GM12878 (cell line): Measurements from ENCODE around the gene CHCHD1. TPM values are rescaled to one million over a fixed set of nuclear protein-coding genes. Genes with fewer than 3 reads are reported as not detected.

Experiments used
- BHLHE40 ChIP-seq, 2 experiments: fragments of 450-650 bp in 1 of 2; IDR thresholded peaks; 2 replicates each; pipeline ENCODE4 v1.6.1; 2011 to 2017; ENCODE audit warnings: low read depth in 2 of 2, borderline replicate concordance in 1 of 2, improper control_type of control experiment in 1 of 2, low read length in 1 of 2, mild to moderate bottlenecking in 1 of 2
- CBFB ChIP-seq: IDR thresholded peaks from 2 replicates; pipeline ENCODE4 v1.6.1; 2016; ENCODE audit warnings: antibody characterized with exemption, low read depth
- CBX5 ChIP-seq: sonication (generic); IDR thresholded peaks from 2 replicates; pipeline ENCODE4 v1.6.1; 2016; ENCODE audit warnings: low read depth, moderate library complexity, mild to moderate bottlenecking, inconsistent platforms
- CEBPZ ChIP-seq: fragments of 150-350 bp; IDR thresholded peaks from 2 replicates; pipeline ENCODE4 v1.6.1; 2016; ENCODE audit warnings: low read depth, low read length
- DPF2 ChIP-seq: fragments of 450-650 bp; IDR thresholded peaks from 2 replicates; pipeline ENCODE4 v1.6.1; 2017; ENCODE audit warnings: mild to moderate bottlenecking
- HDAC6 ChIP-seq: fragments of 200-600 bp; sonication (generic); IDR thresholded peaks from one replicate; pipeline ENCODE4 v1.8.0; 2017; ENCODE audit warnings: antibody characterized with exemption; ENCODE audit not compliant: unreplicated experiment
- MEF2A ChIP-seq: IDR thresholded peaks from 2 replicates; pipeline ENCODE4 v1.6.1; 2011; ENCODE audit warnings: low read depth, mild to moderate bottlenecking, low read length, moderate library complexity; ENCODE audit not compliant: insufficient read depth
- MLLT1 ChIP-seq: fragments of 450-650 bp; IDR thresholded peaks from 2 replicates; pipeline ENCODE4 v1.6.1; 2016; ENCODE audit warnings: mild to moderate bottlenecking
- NFIC ChIP-seq: IDR thresholded peaks from 2 replicates; pipeline ENCODE4 v1.6.1; 2012; ENCODE audit warnings: low read depth, mild to moderate bottlenecking, inconsistent platforms, low read length, moderate library complexity
- NKRF ChIP-seq: fragments of 450-650 bp; conservative IDR thresholded peaks from 2 replicates; pipeline ENCODE4 v1.6.1; 2017; ENCODE audit warnings: mild to moderate bottlenecking, moderate library complexity
- POU2F2 ChIP-seq: IDR thresholded peaks from 3 replicates; pipeline ENCODE4 v1.6.1; 2011; ENCODE audit warnings: low read depth, mild to moderate bottlenecking, low read length, borderline replicate concordance
- RAD21 ChIP-seq: IDR thresholded peaks from 2 replicates; pipeline ENCODE4 v1.6.1; 2011; ENCODE audit warnings: mild to moderate bottlenecking, low read depth, low read length, moderate library complexity; ENCODE audit not compliant: insufficient read depth
- RUNX3 ChIP-seq: IDR thresholded peaks from 2 replicates; pipeline ENCODE4 v1.6.1; 2012; ENCODE audit warnings: low read length, inconsistent platforms
- SIN3A ChIP-seq: IDR thresholded peaks from 2 replicates; pipeline ENCODE4 v1.6.1; 2012; ENCODE audit warnings: low read depth, low read length, improper control_type of control experiment
- TCF3 ChIP-seq: IDR thresholded peaks from 2 replicates; pipeline ENCODE4 v1.6.1; 2012; ENCODE audit warnings: low read depth, mild to moderate bottlenecking, low read length, borderline replicate concordance; ENCODE audit not compliant: insufficient read depth
- ZNF24 ChIP-seq: fragments of 450-650 bp; IDR thresholded peaks from 2 replicates; pipeline ENCODE4 v1.6.1; 2017; ENCODE audit warnings: antibody characterized with exemption, mild to moderate bottlenecking
- ZNF592 ChIP-seq: fragments of 450-650 bp; IDR thresholded peaks from 2 replicates; pipeline ENCODE4 v1.6.1; 2017; ENCODE audit warnings: mild to moderate bottlenecking, moderate library complexity
- polyA plus RNA-seq, 11 experiments: library from polyadenylated mRNA; depleted of rRNA in 4 of 11; unstranded in 6 of 11; stranded (reverse) in 5 of 11; fragments of >200 nt; fragmentation: Nextera tagmentation in 4 of 11; fragmentation: Illumina TruSeq in 1 of 11; extraction: Ambion mirVana in 4 of 11; extraction: Trizol in 1 of 11; gene quantifications; 1 replicate in 1 of 11; 2 replicates in 10 of 11; pipeline versions ENCODE4 v1.2.1 to v1.2.3, GENCODE V29; 2011 to 2016; ENCODE audit warnings: inconsistent platforms in 2 of 11, missing spikeins in 2 of 11, low read depth in 1 of 11
- total RNA-seq, 4 experiments: library from RNA; depleted of rRNA in 3 of 4; stranded (reverse); fragments of >200 nt in 3 of 4; fragmentation: Illumina TruSeq in 1 of 4; extraction: Trizol in 1 of 4; gene quantifications; 2 replicates each; pipeline versions ENCODE4 v1.2.1 to v1.2.3, GENCODE V29; 2013 to 2021

The CHCHD1 gene
- total and polyA plus RNA-seq, 10 of the 15 experiments (the other 5 are each of a cell fraction or from before 2014, with no cell fraction given), result 35.0 to 132 (median 70.0) TPM

GRCh38 chr10:73772281-73773151 lies 9.3 kb upstream of the CHCHD1 start (continued):
- peak; percentile 28; the same call in 1 of the 2 replicates for TF ChIP-seq NFIC
- 0 out of 2 replicates have a peak, but pooled peaks have one; percentile 37 for TF ChIP-seq MEF2A
- TF ChIP-seq NKRF, result peak; percentile 76
- TF ChIP-seq RAD21, result no peak
- peak; percentile 58 to 70; a peak in 3 of 4 replicates for TF ChIP-seq BHLHE40 (IDR thresholded peaks at IDR 0.05; ENCODE audit: borderline replicate concordance in 1 of 2, low read depth in 2 of 2, low read length in 1 of 2)
- TF ChIP-seq CEBPZ, result no peak
- TF ChIP-seq RUNX3, result peak; percentile 84
- no peak for TF ChIP-seq ZNF24
- peak; percentile 86 for TF ChIP-seq HDAC6
- TF ChIP-seq CBX5, result 0 out of 2 replicates have a peak, but pooled peaks have one; percentile 63
- peak; percentile 37; the same call in 2 of the 3 replicates for TF ChIP-seq POU2F2
- TF ChIP-seq MLLT1, result no peak
- TF ChIP-seq ZNF592, result no peak
- no peak; the same call in none of the 2 replicates for TF ChIP-seq CBFB
- peak; percentile 95 for TF ChIP-seq DPF2
- 0 out of 2 replicates have a peak, but pooled peaks have one; percentile 48 for TF ChIP-seq SIN3A
- peak; percentile 69; the same call in 1 of the 2 replicates for TF ChIP-seq TCF3
